Osteocyte (in vitro differentiated cells): ENCODE data around the gene ACSL4. TPM values are rescaled to one million over a fixed set of nuclear protein-coding genes. Genes with fewer than 3 reads are reported as not detected.

Experiments
- DNase-seq: peaks from one replicate; pipeline ENCODE4 v3.0.0; 2021; ENCODE audit warnings: mixed read lengths; ENCODE audit not compliant: unreplicated experiment; ENCODE audit errors: extremely low spot score
- H3K27ac Mint-ChIP-seq: one replicate; pipeline ENCODE4 v1.8.0; 2021; ENCODE audit warnings: mild to moderate bottlenecking, mixed read lengths; ENCODE audit not compliant: unreplicated experiment
- H3K27me3 Mint-ChIP-seq: one replicate; pipeline ENCODE4 v1.8.0; 2021; ENCODE audit warnings: mixed read lengths; ENCODE audit not compliant: unreplicated experiment
- H3K36me3 Mint-ChIP-seq: one replicate; pipeline ENCODE4 v1.8.0; 2021; ENCODE audit warnings: mixed read lengths; ENCODE audit not compliant: unreplicated experiment
- H3K4me1 Mint-ChIP-seq: one replicate; pipeline ENCODE4 v1.8.0; 2021; ENCODE audit warnings: mixed read lengths; ENCODE audit not compliant: unreplicated experiment
- H3K4me3 Mint-ChIP-seq: one replicate; pipeline ENCODE4 v1.8.0; 2021; ENCODE audit warnings: mild to moderate bottlenecking, moderate library complexity, mixed read lengths; ENCODE audit not compliant: unreplicated experiment
- H3K9me3 Mint-ChIP-seq: one replicate; pipeline ENCODE4 v1.8.0; 2021; ENCODE audit warnings: mixed read lengths; ENCODE audit not compliant: unreplicated experiment
- total RNA-seq: library from RNA; stranded (reverse); gene quantifications from 2 replicates; pipeline ENCODE4 v1.2.1, GENCODE V29; 2021
- TF ChIP-seq, protein P1 (sequence below): fragments of 200-600 bp; sonication (generic); IDR thresholded peaks from 2 replicates; pipeline ENCODE4 v1.5.0; 2021; ENCODE audit warnings: antibody characterized with exemption, mild to moderate bottlenecking, moderate library complexity

The ACSL4 gene
- total RNA-seq, 1 donor from 2014 or later: 62.1 TPM

- Mint-ChIP-seq H3K27me3 (peaks cover 24% of the 10 kb centered on the region), H3K4me3 (no peak overlapping the region), H3K9me3 (no peaks in the 10 kb centered on the region), H3K27ac (no peak overlapping the region), H3K4me1 (no peaks in the 10 kb centered on the region), H3K36me3 (no peaks in the 10 kb centered on the region)
- TF ChIP-seq, protein P1, sequence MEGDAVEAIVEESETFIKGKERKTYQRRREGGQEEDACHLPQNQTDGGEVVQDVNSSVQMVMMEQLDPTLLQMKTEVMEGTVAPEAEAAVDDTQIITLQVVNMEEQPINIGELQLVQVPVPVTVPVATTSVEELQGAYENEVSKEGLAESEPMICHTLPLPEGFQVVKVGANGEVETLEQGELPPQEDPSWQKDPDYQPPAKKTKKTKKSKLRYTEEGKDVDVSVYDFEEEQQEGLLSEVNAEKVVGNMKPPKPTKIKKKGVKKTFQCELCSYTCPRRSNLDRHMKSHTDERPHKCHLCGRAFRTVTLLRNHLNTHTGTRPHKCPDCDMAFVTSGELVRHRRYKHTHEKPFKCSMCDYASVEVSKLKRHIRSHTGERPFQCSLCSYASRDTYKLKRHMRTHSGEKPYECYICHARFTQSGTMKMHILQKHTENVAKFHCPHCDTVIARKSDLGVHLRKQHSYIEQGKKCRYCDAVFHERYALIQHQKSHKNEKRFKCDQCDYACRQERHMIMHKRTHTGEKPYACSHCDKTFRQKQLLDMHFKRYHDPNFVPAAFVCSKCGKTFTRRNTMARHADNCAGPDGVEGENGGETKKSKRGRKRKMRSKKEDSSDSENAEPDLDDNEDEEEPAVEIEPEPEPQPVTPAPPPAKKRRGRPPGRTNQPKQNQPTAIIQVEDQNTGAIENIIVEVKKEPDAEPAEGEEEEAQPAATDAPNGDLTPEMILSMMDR: no peak
- DNase-seq: no peak
These were observed 137.0 kb downstream of the ACSL4 start for GRCh38 chrX:109596015-109596414.

Other genes with a start within 250 kb of the ACSL4 start
- 13.2 and 13.8 TPM in 2 replicates for gene NXT2, start 196.4 kb downstream of the ACSL4 start, total RNA-seq
- gene KCNE5, start 108.1 kb downstream of the ACSL4 start, total RNA-seq: 0.24 and 0.70 TPM in 2 replicates